ENCODE measurements around the gene PCDHA11. TPM values are rescaled to one million over a fixed set of nuclear protein-coding genes. Genes with fewer than 3 reads are reported as not detected.
"Not testable (repeated sequence)": the region's sequence is repeated elsewhere in the genome, so short reads cannot be mapped to it uniquely, and the experiment has no call there.

The PCDHA11 gene
- total RNA-seq, 4 donors from 2014 or later: 0.17 to 0.69 (median 0.34) TPM

- Histone ChIP-seq H3K4me1 (no peaks in the 10 kb centered on the region), H3K36me3 (no peaks in the 10 kb centered on the region), H3K9me3 (peaks cover 0 to 35% (median 33%) of the 10 kb centered on the region in 4 donors), H3K4me3 (no peak overlapping the region), H3K27me3 (peaks cover 0 to 72% (median 6%) of the 10 kb centered on the region in 4 donors), H3K27ac (replicated peaks in 1 of 4) (no peak overlapping the region)
- TF ChIP-seq CTCF (IDR thresholded peaks at IDR 0.05) (no peak), POLR2A (IDR thresholded peaks at IDR 0.05; ENCODE audit: low read depth) (no peak), EP300 (IDR thresholded peaks at IDR 0.05) (no peak), POLR2AphosphoS5 (IDR thresholded peaks at IDR 0.05) (no peak)
- DNase-seq (ENCODE audit: extremely low spot score): peak; percentile 47
- 52% methylated on average over 44 of the region's 103 CpGs for WGBS
- intact Hi-C loops (cut with DNase I): no loop called here
These were observed 32.9 kb upstream of the PCDHA11 start for GRCh38 chr5:140835622-140836510.

GRCh38 chr5:140840978-140841962 lies 27.5 kb upstream of the PCDHA11 start, which contains the start of gene PCDHA8:
TSS of gene PCDHA8 (plus strand) at chr5:140841187. CDS start at chr5:140841322, 135 bp downstream.
- DNase-seq (ENCODE audit: extremely low spot score): peak; percentile 53
- H3K9me3 ChIP-seq: peaks cover 0 to 40% (median 33%) of the 10 kb centered on the region in 4 donors
- H3K27me3 ChIP-seq: peaks cover 0 to 64% (median 4%) of the 10 kb centered on the region in 4 donors
- no peaks in the 10 kb centered on the region for H3K36me3 ChIP-seq
- no peaks in the 10 kb centered on the region for H3K4me1 ChIP-seq
- no peak for TF ChIP-seq POLR2A (IDR thresholded peaks at IDR 0.05; ENCODE audit: low read depth)
- no peak for TF ChIP-seq POLR2AphosphoS5 (IDR thresholded peaks at IDR 0.05)
- no peak for TF ChIP-seq CTCF (IDR thresholded peaks at IDR 0.05)
- TF ChIP-seq EP300 (IDR thresholded peaks at IDR 0.05): no peak
- 20% methylated on average over 38 of the region's 47 CpGs for WGBS
- no peak within 1 kb of the TSS for H3K4me3 ChIP-seq
- no peak within 1 kb of the TSS for H3K27ac ChIP-seq (replicated peaks in 1 of 4)
- intact Hi-C loops (cut with DNase I): no loop called here

GRCh38 chr5:140842798-140843733 lies 25.7 kb upstream of the PCDHA11 start:
- TF ChIP-seq POLR2AphosphoS5 (IDR thresholded peaks at IDR 0.05): no peak
- TF ChIP-seq POLR2A (IDR thresholded peaks at IDR 0.05; ENCODE audit: low read depth): no peak
- TF ChIP-seq EP300 (IDR thresholded peaks at IDR 0.05): no peak
- no peak for TF ChIP-seq CTCF (IDR thresholded peaks at IDR 0.05)
- H3K9me3 ChIP-seq: peaks cover 0 to 43% (median 34%) of the 10 kb centered on the region in 4 donors
- H3K36me3 ChIP-seq: no peaks in the 10 kb centered on the region
- H3K4me3 ChIP-seq: no peak overlapping the region
- DNase-seq (ENCODE audit: extremely low spot score): peak; percentile 62
- no peak overlapping the region for H3K27ac ChIP-seq (replicated peaks in 1 of 4)
- H3K4me1 ChIP-seq: no peaks in the 10 kb centered on the region
- peaks cover 0 to 70% (median 6%) of the 10 kb centered on the region in 4 donors for H3K27me3 ChIP-seq
- 44% methylated on average over 56 of the region's 87 CpGs for WGBS
- intact Hi-C loops (cut with DNase I): no loop called here

- WGBS: 24% methylated on average over 24 of the region's 48 CpGs
- H3K9me3 ChIP-seq: peaks cover 0 to 29% (median 20%) of the 10 kb centered on the region in 4 donors
- DNase-seq (ENCODE audit: extremely low spot score); H3K27ac ChIP-seq (replicated peaks in 1 of 4); H3K4me1 ChIP-seq; intact Hi-C loops (cut with DNase I); H3K36me3 ChIP-seq; H3K4me3 ChIP-seq: not testable (repeated sequence)
- H3K27me3 ChIP-seq: peaks cover 0 to 64% (median 8%) of the 10 kb centered on the region in 4 donors
These were observed 20.3 kb upstream of the PCDHA11 start, which contains the start of gene PCDHA9 for GRCh38 chr5:140848139-140849102. TSS of gene PCDHA9 (plus strand) at chr5:140848382. CDS start at chr5:140848496, 114 bp downstream.

- DNase-seq (ENCODE audit: extremely low spot score); H3K27ac ChIP-seq (replicated peaks in 1 of 4); H3K4me3 ChIP-seq; H3K4me1 ChIP-seq; intact Hi-C loops (cut with DNase I); H3K36me3 ChIP-seq: not testable (repeated sequence)
- Histone ChIP-seq H3K9me3 (peaks cover 0 to 28% (median 14%) of the 10 kb centered on the region in 4 donors), H3K27me3 (peaks cover 0 to 68% (median 8%) of the 10 kb centered on the region in 4 donors)
- WGBS: 46% methylated on average over 20 of the region's 101 CpGs
These were observed 18.7 kb upstream of the PCDHA11 start for GRCh38 chr5:140849831-140850634.

Measured in esophagus muscularis mucosa (tissue), 4 donors.